HepG2 (cell line): Measurements from ENCODE around the gene SEMA4C. TPM values are rescaled to one million over a fixed set of nuclear protein-coding genes. Genes with fewer than 3 reads are reported as not detected.

ENCODE experiments used
- CCDC6 ChIP-seq: sonication (generic); formaldehyde crosslinking; IDR thresholded peaks from 2 replicates; pipeline ENCODE4 v1.8.1; 2022; ENCODE audit warnings: mild to moderate bottlenecking, missing genetic modification reagents, moderate library complexity
- EP300 ChIP-seq, 3 experiments: sonication (generic) in 1 of 3; formaldehyde crosslinking in 1 of 3; IDR thresholded peaks; 2 replicates each; pipeline versions ENCODE4 v1.5.1 to v1.6.1; 2011 to 2020; ENCODE audit warnings: low read depth in 2 of 3, low read length in 2 of 3, borderline replicate concordance in 1 of 3, improper control_type of control experiment in 1 of 3, mild to moderate bottlenecking in 1 of 3, missing genetic modification reagents in 1 of 3, moderate library complexity in 1 of 3
- GABPB1 ChIP-seq: IDR thresholded peaks from 2 replicates; pipeline ENCODE4 v1.6.1; 2016; ENCODE audit warnings: mild to moderate bottlenecking, missing genetic modification reagents, moderate library complexity, missing compliant biosample characterization
- HOXD1 ChIP-seq: sonication (generic); formaldehyde crosslinking; IDR thresholded peaks from 2 replicates; pipeline ENCODE4 v1.5.0; 2020; ENCODE audit warnings: missing genetic modification reagents
- NCOA5 ChIP-seq: sonication (generic); formaldehyde crosslinking; IDR thresholded peaks from 2 replicates; pipeline ENCODE4 v1.4.0; 2020; ENCODE audit warnings: missing genetic modification reagents
- NR3C1 ChIP-seq: sonication (generic); formaldehyde crosslinking; IDR thresholded peaks from 2 replicates; pipeline ENCODE4 v1.4.0; 2020; ENCODE audit warnings: missing genetic modification reagents
- RARA ChIP-seq: IDR thresholded peaks from 2 replicates; pipeline ENCODE4 v1.6.1; 2016; ENCODE audit warnings: missing genetic modification reagents, missing compliant biosample characterization
- RFX5 ChIP-seq: IDR thresholded peaks from 2 replicates; pipeline ENCODE4 v1.6.1; 2011; ENCODE audit warnings: low read depth, low read length, improper control_type of control experiment
- SIN3B ChIP-seq: fragments of 150-350 bp; IDR thresholded peaks from 2 replicates; pipeline ENCODE4 v1.6.1; 2014; ENCODE audit warnings: low read length
- SSRP1 ChIP-seq: IDR thresholded peaks from 2 replicates; pipeline ENCODE4 v1.6.1; 2016; ENCODE audit warnings: control low read depth
- ZBTB14 ChIP-seq: sonication (generic); formaldehyde crosslinking; IDR thresholded peaks from 2 replicates; pipeline ENCODE4 v1.4.0; 2020; ENCODE audit warnings: missing genetic modification reagents
- ZNF446 ChIP-seq: sonication (generic); formaldehyde crosslinking; IDR thresholded peaks from 2 replicates; pipeline ENCODE4 v1.5.0; 2020; ENCODE audit warnings: mild to moderate bottlenecking, missing genetic modification reagents
- ZNF562 ChIP-seq: sonication (generic); formaldehyde crosslinking; IDR thresholded peaks from 2 replicates; pipeline ENCODE4 v1.8.0; 2022; ENCODE audit warnings: missing genetic modification reagents, borderline replicate concordance
- ZNF598 ChIP-seq: sonication (generic); formaldehyde crosslinking; IDR thresholded peaks from 2 replicates; pipeline ENCODE4 v1.5.1; 2020; ENCODE audit warnings: mild to moderate bottlenecking, missing genetic modification reagents, borderline replicate concordance
- ZNF772 ChIP-seq: sonication (generic); formaldehyde crosslinking; IDR thresholded peaks from 2 replicates; pipeline ENCODE4 v1.5.0; 2020; ENCODE audit warnings: mild to moderate bottlenecking, missing genetic modification reagents
- ZNF800 ChIP-seq: sonication (generic); formaldehyde crosslinking; IDR thresholded peaks from 2 replicates; pipeline ENCODE4 v1.4.0; 2020; ENCODE audit warnings: missing genetic modification reagents
- ZNF83 ChIP-seq: sonication (generic); formaldehyde crosslinking; IDR thresholded peaks from 2 replicates; pipeline ENCODE4 v1.4.0; 2020; ENCODE audit warnings: missing genetic modification reagents, mild to moderate bottlenecking, borderline replicate concordance
- ZNF841 ChIP-seq: sonication (generic); formaldehyde crosslinking; IDR thresholded peaks from 2 replicates; pipeline ENCODE4 v1.8.1; 2023; ENCODE audit warnings: missing genetic modification reagents, borderline replicate concordance
- ZSCAN12 ChIP-seq: sonication (generic); formaldehyde crosslinking; IDR thresholded peaks from 2 replicates; pipeline ENCODE4 v1.9.0; 2021; ENCODE audit warnings: mild to moderate bottlenecking, missing genetic modification reagents
- polyA plus RNA-seq, 8 experiments: library from polyadenylated mRNA; depleted of rRNA in 3 of 8; stranded (reverse) in 7 of 8; unstranded in 1 of 8; fragments of >200 nt; fragmentation: Illumina TruSeq in 4 of 8; extraction: Trizol in 4 of 8; gene quantifications; 2 replicates each; pipeline versions ENCODE4 v1.2.1 to v1.2.3, GENCODE V29; 2011 to 2016; ENCODE audit warnings: low read depth in 4 of 8, missing spikeins in 1 of 8, mixed read lengths in 1 of 8; ENCODE audit not compliant: insufficient read depth in 1 of 8
- total RNA-seq, 5 experiments: library from RNA; depleted of rRNA; stranded (reverse); fragments of >200 nt; fragmentation: Illumina TruSeq; extraction: Trizol; gene quantifications; 2 replicates each; pipeline ENCODE4 v1.2.3, GENCODE V29; 2016; ENCODE audit warnings: low read depth in 1 of 5
- TF ChIP-seq, protein P1 (sequence below): sonication (generic); formaldehyde crosslinking; IDR thresholded peaks from 2 replicates; pipeline ENCODE4 v1.4.0; 2020; ENCODE audit warnings: missing genetic modification reagents
- TF ChIP-seq, protein P2 (sequence below): sonication (generic); formaldehyde crosslinking; IDR thresholded peaks from 2 replicates; pipeline ENCODE4 v1.5.0; 2020; ENCODE audit warnings: missing genetic modification reagents
- TF ChIP-seq, protein P3 (sequence below): sonication (generic); formaldehyde crosslinking; IDR thresholded peaks from 2 replicates; pipeline ENCODE4 v1.9.0; 2022; ENCODE audit warnings: low read depth, missing genetic modification reagents

Gene SEMA4C
- total and polyA plus RNA-seq, 2 of the 13 experiments (the other 11 are each of a cell fraction or from before 2014, with no cell fraction given): 25.9 to 46.6 TPM

DNA sequence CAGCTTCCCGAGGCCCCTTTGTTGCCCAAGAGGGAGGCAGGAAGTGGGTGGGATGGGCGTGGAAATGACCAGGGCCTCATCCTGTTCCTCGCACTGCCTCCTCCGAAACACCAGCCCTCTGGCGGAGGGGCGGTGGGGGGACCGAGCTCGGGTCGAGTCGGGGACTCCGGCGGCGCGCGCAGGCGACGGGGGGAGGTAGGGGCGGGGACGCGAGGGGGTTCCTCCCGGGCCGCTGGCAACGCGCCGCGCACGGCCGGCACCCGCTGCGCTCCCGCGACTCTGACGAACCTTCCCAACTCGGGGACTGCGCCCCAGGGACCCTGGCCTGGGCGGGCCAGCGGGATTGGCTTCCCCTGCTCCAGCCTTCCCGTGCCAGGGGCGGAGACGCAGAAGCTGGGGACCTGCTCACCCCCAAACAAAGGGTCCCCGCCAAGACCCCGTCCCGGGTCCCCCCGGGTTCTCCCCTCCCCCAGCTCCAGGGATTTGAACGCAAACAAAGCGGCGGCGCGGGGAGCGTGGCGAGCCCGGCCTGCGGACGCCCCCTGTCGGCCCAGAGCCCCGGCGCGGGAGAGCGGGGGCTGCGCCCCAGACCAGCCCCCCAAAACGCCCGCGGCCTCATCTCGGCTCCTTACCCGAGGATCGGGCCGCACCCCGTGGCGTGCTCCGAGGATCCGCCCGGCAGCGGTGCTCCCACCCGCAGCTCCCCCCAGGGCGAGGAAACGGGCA is 1.2 kb downstream of the SEMA4C start (continued):
- TF ChIP-seq, protein P1, sequence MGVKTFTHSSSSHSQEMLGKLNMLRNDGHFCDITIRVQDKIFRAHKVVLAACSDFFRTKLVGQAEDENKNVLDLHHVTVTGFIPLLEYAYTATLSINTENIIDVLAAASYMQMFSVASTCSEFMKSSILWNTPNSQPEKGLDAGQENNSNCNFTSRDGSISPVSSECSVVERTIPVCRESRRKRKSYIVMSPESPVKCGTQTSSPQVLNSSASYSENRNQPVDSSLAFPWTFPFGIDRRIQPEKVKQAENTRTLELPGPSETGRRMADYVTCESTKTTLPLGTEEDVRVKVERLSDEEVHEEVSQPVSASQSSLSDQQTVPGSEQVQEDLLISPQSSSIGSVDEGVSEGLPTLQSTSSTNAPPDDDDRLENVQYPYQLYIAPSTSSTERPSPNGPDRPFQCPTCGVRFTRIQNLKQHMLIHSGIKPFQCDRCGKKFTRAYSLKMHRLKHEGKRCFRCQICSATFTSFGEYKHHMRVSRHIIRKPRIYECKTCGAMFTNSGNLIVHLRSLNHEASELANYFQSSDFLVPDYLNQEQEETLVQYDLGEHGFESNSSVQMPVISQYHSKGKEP (CRISPR knock-in tag): 0 out of 2 replicates have a peak, but pooled peaks have one; percentile 18
- TF ChIP-seq ZNF562 (no peak), ZSCAN12 (peak; percentile 85), SIN3B (no peak), CCDC6 (no peak; the same call in 1 of the 2 replicates), HOXD1 (CRISPR knock-in tag) (peak; percentile 75), ZNF598 (CRISPR knock-in tag) (no peak), ZBTB14 (CRISPR knock-in tag) (peak; percentile 51; the same call in 1 of the 2 replicates), SSRP1 (CRISPR knock-in tag) (no peak; the same call in 1 of the 2 replicates), NR3C1 (CRISPR knock-in tag) (no peak), ZNF800 (peak; percentile 90), EP300 (IDR thresholded peaks at IDR 0.05; ENCODE audit: low read depth in 2 of 2, low read length in 2 of 2) (peak in 1 of 2 experiments; percentile 56; a peak in 2 of 4 replicates), EP300 (CRISPR knock-in tag; IDR thresholded peaks at IDR 0.05; ENCODE audit: borderline replicate concordance) (peak; percentile 62; the same call in 1 of the 2 replicates), ZNF841 (CRISPR knock-in tag) (no peak; the same call in 1 of the 2 replicates), RFX5 (no peak), RARA (peak; percentile 69), NCOA5 (CRISPR knock-in tag) (no peak), GABPB1 (CRISPR knock-in tag) (peak; percentile 90), ZNF446 (CRISPR knock-in tag) (0 out of 2 replicates have a peak, but pooled peaks have one; percentile 4), ZNF83 (CRISPR knock-in tag) (0 out of 2 replicates have a peak, but pooled peaks have one; percentile 29), ZNF772 (CRISPR knock-in tag) (peak; percentile 67; the same call in 1 of the 2 replicates)
- TF ChIP-seq, protein P2, sequence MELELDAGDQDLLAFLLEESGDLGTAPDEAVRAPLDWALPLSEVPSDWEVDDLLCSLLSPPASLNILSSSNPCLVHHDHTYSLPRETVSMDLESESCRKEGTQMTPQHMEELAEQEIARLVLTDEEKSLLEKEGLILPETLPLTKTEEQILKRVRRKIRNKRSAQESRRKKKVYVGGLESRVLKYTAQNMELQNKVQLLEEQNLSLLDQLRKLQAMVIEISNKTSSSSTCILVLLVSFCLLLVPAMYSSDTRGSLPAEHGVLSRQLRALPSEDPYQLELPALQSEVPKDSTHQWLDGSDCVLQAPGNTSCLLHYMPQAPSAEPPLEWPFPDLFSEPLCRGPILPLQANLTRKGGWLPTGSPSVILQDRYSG (CRISPR knock-in tag): no peak
- TF ChIP-seq, protein P3, sequence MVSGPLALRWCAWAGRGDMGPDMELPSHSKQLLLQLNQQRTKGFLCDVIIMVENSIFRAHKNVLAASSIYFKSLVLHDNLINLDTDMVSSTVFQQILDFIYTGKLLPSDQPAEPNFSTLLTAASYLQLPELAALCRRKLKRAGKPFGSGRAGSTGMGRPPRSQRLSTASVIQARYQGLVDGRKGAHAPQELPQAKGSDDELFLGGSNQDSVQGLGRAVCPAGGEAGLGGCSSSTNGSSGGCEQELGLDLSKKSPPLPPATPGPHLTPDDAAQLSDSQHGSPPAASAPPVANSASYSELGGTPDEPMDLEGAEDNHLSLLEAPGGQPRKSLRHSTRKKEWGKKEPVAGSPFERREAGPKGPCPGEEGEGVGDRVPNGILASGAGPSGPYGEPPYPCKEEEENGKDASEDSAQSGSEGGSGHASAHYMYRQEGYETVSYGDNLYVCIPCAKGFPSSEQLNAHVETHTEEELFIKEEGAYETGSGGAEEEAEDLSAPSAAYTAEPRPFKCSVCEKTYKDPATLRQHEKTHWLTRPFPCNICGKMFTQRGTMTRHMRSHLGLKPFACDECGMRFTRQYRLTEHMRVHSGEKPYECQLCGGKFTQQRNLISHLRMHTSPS (CRISPR knock-in tag): no peak; the same call in 1 of the 2 replicates
